Fibroblast of skin of left quadriceps (primary cell): ENCODE measurements around the gene GLRX.
"Not testable (repeated sequence)": the region's sequence is repeated elsewhere in the genome, so short reads cannot be mapped to it uniquely, and the experiment has no call there.

ENCODE experiments used
- DNase-seq, 2 experiments: peaks; one replicate each; pipeline ENCODE4 v3.0.0-alpha.2; 2013; ENCODE audit warnings: low read depth in 2 of 2

The GLRX gene

GRCh38 chr5:95826949-95827891 lies 4.7 kb upstream of the GLRX start:
- no peak for DNase-seq

GRCh38 chr5:95825495-95825894 lies 3.0 kb upstream of the GLRX start:
- no peak for DNase-seq

GRCh38 chr5:95824747-95825146 lies 2.2 kb upstream of the GLRX start:
- no peak for DNase-seq

- peak; percentile 71 to 72 for DNase-seq
Observed at GRCh38 chr5:95823738-95824609, 1.4 kb upstream of the GLRX start.

- no peak for DNase-seq
Observed at GRCh38 chr5:95823218-95823737, 752 bp upstream of the GLRX start.

GRCh38 chr5:95822043-95822541 lies 434 bp downstream of the GLRX start:
- no peak for DNase-seq

- no peak for DNase-seq
Observed at GRCh38 chr5:95821110-95822021, 1.2 kb downstream of the GLRX start.

- no peak for DNase-seq
Observed at GRCh38 chr5:95818181-95819147, 4.1 kb downstream of the GLRX start.

GRCh38 chr5:95817430-95817829 lies 5.1 kb downstream of the GLRX start:
- no peak for DNase-seq

GRCh38 chr5:95816776-95817175 lies 5.8 kb downstream of the GLRX start:
- no peak for DNase-seq

- DNase-seq: no peak
Observed at GRCh38 chr5:95816341-95816740, 6.2 kb downstream of the GLRX start.

- no peak for DNase-seq
Observed at GRCh38 chr5:95815155-95815729, 7.3 kb downstream of the GLRX start.

GRCh38 chr5:95813035-95813434 lies 9.5 kb downstream of the GLRX start:
- not testable (repeated sequence) for DNase-seq

- no peak for DNase-seq
Observed at GRCh38 chr5:95812074-95812471, 10.5 kb downstream of the GLRX start.

- DNase-seq: not testable (repeated sequence)
Observed at GRCh38 chr5:95811461-95812073, 11.0 kb downstream of the GLRX start.

GRCh38 chr5:95811126-95811423 lies 11.5 kb downstream of the GLRX start:
- DNase-seq: not testable (repeated sequence)

GRCh38 chr5:95810305-95811125 lies 12.0 kb downstream of the GLRX start:
- DNase-seq: no peak

- DNase-seq: no peak
Observed at GRCh38 chr5:95809414-95809960, 13.0 kb downstream of the GLRX start.
